HL-60 (cell line): ENCODE data around the gene PGBD5.

Source experiments
- DNase-seq, 2 experiments: peaks; one replicate each; pipeline ENCODE4 v3.0.0-alpha.2; 2010 to 2020; ENCODE audit warnings: low read depth in 1 of 2, low spot score in 1 of 2
- H3K27ac ChIP-seq: fragments of 250-450 bp; sonication (Bioruptor Pico); replicated peaks from 2 replicates; pipeline ENCODE4 v1.5.1; 2020; ENCODE audit warnings: mild to moderate bottlenecking, moderate library complexity
- H3K27me3 ChIP-seq: fragments of 250-450 bp; sonication (Bioruptor Pico); 2 replicates; pipeline ENCODE4 v1.5.1; 2021; ENCODE audit warnings: mild to moderate bottlenecking, moderate library complexity; ENCODE audit not compliant: insufficient read depth, poor library complexity, severe bottlenecking
- H3K4me3 ChIP-seq: replicated peaks from 2 replicates; pipeline ENCODE4 v1.5.1; 2011; ENCODE audit warnings: mild to moderate bottlenecking, control low read depth, low read length; ENCODE audit not compliant: insufficient read depth
- CTCF ChIP-seq: IDR thresholded peaks from one replicate; pipeline ENCODE4 v1.5.1; 2011; ENCODE audit warnings: low read length, control low read depth, inconsistent platforms; ENCODE audit not compliant: insufficient read depth
- GABPA ChIP-seq: IDR thresholded peaks from 2 replicates; pipeline ENCODE4 v1.6.1; 2012; ENCODE audit warnings: low read depth
- POLR2AphosphoS5 ChIP-seq: IDR thresholded peaks from 2 replicates; pipeline ENCODE4 v1.6.1; 2012; ENCODE audit warnings: low read depth
- REST ChIP-seq: IDR thresholded peaks from 2 replicates; pipeline ENCODE4 v1.6.1; 2012; ENCODE audit warnings: low read depth; ENCODE audit not compliant: insufficient replicate concordance
- SPI1 ChIP-seq: IDR thresholded peaks from 2 replicates; pipeline ENCODE4 v1.6.1; 2012; ENCODE audit warnings: low read depth, mild to moderate bottlenecking, borderline replicate concordance

Gene PGBD5

GRCh38 chr1:230266456-230266855, 159.7 kb downstream of the PGBD5 start:
- Histone ChIP-seq H3K27ac (no peak overlapping the region), H3K27me3 (no peaks in the 10 kb centered on the region), H3K4me3 (no peak overlapping the region)
- DNase-seq, result no peak
- TF ChIP-seq SPI1 (no peak), REST (no peak), CTCF (no peak), GABPA (no peak), POLR2AphosphoS5 (no peak)

GRCh38 chr1:230265200-230266115, 160.7 kb downstream of the PGBD5 start:
- TF ChIP-seq POLR2AphosphoS5 (no peak), REST (no peak), SPI1 (no peak), CTCF (no peak), GABPA (no peak)
- Histone ChIP-seq H3K27me3 (no peaks in the 10 kb centered on the region), H3K4me3 (no peak overlapping the region), H3K27ac (no peak overlapping the region)
- DNase-seq, result no peak
